IPS-11a (cell line): ENCODE measurements around the gene LSG1.
"Not testable (repeated sequence)": the region's sequence is repeated elsewhere in the genome, so short reads cannot be mapped to it uniquely, and the experiment has no call there.

Experiments used
- H3K4me3 ChIP-seq: one replicate; pipeline ENCODE4 v1.5.1; 2013; ENCODE audit warnings: low read depth, low read length, control low read depth

Gene LSG1

GRCh38 chr3:194658477-194659242 lies 13.3 kb downstream of the LSG1 start:
- H3K4me3 ChIP-seq: no peak overlapping the region

- H3K4me3 ChIP-seq: no peak overlapping the region
Observed at GRCh38 chr3:194657439-194657838, 14.6 kb downstream of the LSG1 start.

GRCh38 chr3:194654443-194654842 lies 17.5 kb downstream of the LSG1 start:
- H3K4me3 ChIP-seq: no peak overlapping the region

GRCh38 chr3:194647747-194648146 lies 24.2 kb downstream of the LSG1 start:
- H3K4me3 ChIP-seq: no peak overlapping the region

GRCh38 chr3:194642769-194643168 lies 29.2 kb downstream of the LSG1 start:
- H3K4me3 ChIP-seq: no peak overlapping the region

- no peak overlapping the region for H3K4me3 ChIP-seq
Observed at GRCh38 chr3:194640829-194641228, 31.2 kb downstream of the LSG1 start.

GRCh38 chr3:194638991-194639605 lies 32.9 kb downstream of the LSG1 start:
- no peak overlapping the region for H3K4me3 ChIP-seq

GRCh38 chr3:194637541-194638400 lies 34.2 kb downstream of the LSG1 start:
- no peak overlapping the region for H3K4me3 ChIP-seq

- no peak overlapping the region for H3K4me3 ChIP-seq
Observed at GRCh38 chr3:194637066-194637465, 34.9 kb downstream of the LSG1 start.

GRCh38 chr3:194633349-194634004 lies 38.5 kb downstream of the LSG1 start, which contains the start of gene TMEM44:
Gene TMEM44, minus strand, starts transcription at chr3:194633419. Its CDS starts 204 bp downstream, at chr3:194633215.
- peak within 1 kb of the TSS; percentile 66 for H3K4me3 ChIP-seq

- peak overlapping the region; percentile 66 for H3K4me3 ChIP-seq
Observed at GRCh38 chr3:194632809-194633348, 39.1 kb downstream of the LSG1 start.

- peak overlapping the region; percentile 66 for H3K4me3 ChIP-seq
Observed at GRCh38 chr3:194632226-194632808, 39.7 kb downstream of the LSG1 start.

GRCh38 chr3:194631696-194632095 lies 40.3 kb downstream of the LSG1 start:
- H3K4me3 ChIP-seq: no peak overlapping the region

- H3K4me3 ChIP-seq: not testable (repeated sequence)
Observed at GRCh38 chr3:194630681-194631080, 41.3 kb downstream of the LSG1 start.

- no peak overlapping the region for H3K4me3 ChIP-seq
Observed at GRCh38 chr3:194624956-194625355, 47.0 kb downstream of the LSG1 start.

GRCh38 chr3:194623449-194624290 lies 48.3 kb downstream of the LSG1 start:
- no peak overlapping the region for H3K4me3 ChIP-seq

GRCh38 chr3:194622621-194623340 lies 49.2 kb downstream of the LSG1 start:
- H3K4me3 ChIP-seq: no peak overlapping the region

- no peak overlapping the region for H3K4me3 ChIP-seq
Observed at GRCh38 chr3:194621947-194622346, 50.0 kb downstream of the LSG1 start.

GRCh38 chr3:194620196-194620595 lies 51.8 kb downstream of the LSG1 start:
- H3K4me3 ChIP-seq: no peak overlapping the region
